Natural killer cell (primary cell): ENCODE results near the gene CBR4. TPM values are rescaled to one million over a fixed set of nuclear protein-coding genes. Genes with fewer than 3 reads are reported as not detected.

ENCODE experiments used
- ATAC-seq, 3 donors: fragments of 150-1000 bp in 2 of 3; fragments of 200-7000 bp in 1 of 3; cut with Tn5 transposase; 1 replicate in 1 of 3; 2 replicates in 2 of 3; pipeline ENCODE4 v1.10.0; 2021; ENCODE audit warnings: mild to moderate bottlenecking in 2 of 3, moderate library complexity in 2 of 3
- DNase-seq, 2 donors: peaks; one replicate each; pipeline versions ENCODE4 v3.0.0 to v3.0.0-alpha.2; 2013 to 2021; ENCODE audit warnings: mixed read lengths in 1 of 2
- H3K27ac ChIP-seq: one replicate; pipeline ENCODE4 v1.5.1; 2013; ENCODE audit warnings: mild to moderate bottlenecking, low read length
- H3K27me3 ChIP-seq: one replicate; pipeline ENCODE4 v1.6.1; 2013; ENCODE audit warnings: low read length; ENCODE audit not compliant: control insufficient read depth, insufficient read depth
- H3K36me3 ChIP-seq: one replicate; pipeline ENCODE4 v1.6.1; 2013; ENCODE audit warnings: low read length; ENCODE audit not compliant: control insufficient read depth, insufficient read depth
- H3K4me1 ChIP-seq: one replicate; pipeline ENCODE4 v1.6.1; 2013; ENCODE audit warnings: low read length; ENCODE audit not compliant: control insufficient read depth, insufficient read depth
- H3K4me3 ChIP-seq: one replicate; pipeline ENCODE4 v1.5.1; 2013; ENCODE audit warnings: low read length
- H3K9me3 ChIP-seq: one replicate; pipeline ENCODE4 v1.6.1; 2013; ENCODE audit warnings: low read length; ENCODE audit not compliant: control insufficient read depth, insufficient read depth
- H3K27ac Mint-ChIP-seq, 2 donors: one replicate each; pipeline ENCODE4 v1.8.0; 2022; ENCODE audit warnings: mild to moderate bottlenecking in 2 of 2, mixed read lengths in 2 of 2, moderate library complexity in 1 of 2
- H3K27me3 Mint-ChIP-seq, 2 donors: one replicate each; pipeline ENCODE4 v1.8.0; 2022; ENCODE audit warnings: low read depth in 2 of 2, mixed read lengths in 2 of 2
- H3K36me3 Mint-ChIP-seq: one replicate; pipeline ENCODE4 v1.8.0; 2022; ENCODE audit warnings: mixed read lengths
- H3K4me1 Mint-ChIP-seq, 2 donors: one replicate each; pipeline ENCODE4 v1.8.0; 2022; ENCODE audit warnings: mixed read lengths in 2 of 2
- H3K4me3 Mint-ChIP-seq: one replicate; pipeline ENCODE4 v1.8.0; 2022; ENCODE audit warnings: mild to moderate bottlenecking, moderate library complexity, mixed read lengths
- H3K9me3 Mint-ChIP-seq, 2 donors: one replicate each; pipeline ENCODE4 v1.8.0; 2022; ENCODE audit warnings: mixed read lengths in 2 of 2
- CTCF ChIP-seq: fragments of 200-600 bp; IDR thresholded peaks from one replicate; pipeline ENCODE4 v1.8.0; 2022; ENCODE audit warnings: antibody characterized with exemption
- WGBS: methylation state at CpG from one replicate; pipeline ENCODE4 v1.1.7; 2013; ENCODE audit warnings: missing lambda C conversion rate; ENCODE audit not compliant: insufficient coverage; 5-methylcytosine and 5-hydroxymethylcytosine counted together
- intact Hi-C: fragments of 100-400 bp; cut with micrococcal nuclease; formaldehyde crosslinking; loops from one replicate; pipeline ENCODE4 v1.14.2; 2022
- total RNA-seq, 4 donors: library from RNA; stranded (reverse); fragments of 120-200 nt in 1 of 4; gene quantifications; one replicate each; pipeline versions ENCODE4 v1.2.3 to v1.2.4, GENCODE V29; 2013 to 2022

Gene CBR4
- total RNA-seq, 3 donors from 2014 or later (not counting 1 experiment from before 2014, with no cell fraction given) = 17.2 to 28.1 (median 20.3) TPM

- H3K36me3 Mint-ChIP-seq = no peaks in the 10 kb centered on the region
- no peaks in the 10 kb centered on the region for H3K9me3 Mint-ChIP-seq
- Histone ChIP-seq H3K36me3 (no peaks in the 10 kb centered on the region), H3K27ac (no peak overlapping the region), H3K27me3 (no peaks in the 10 kb centered on the region), H3K4me3 (no peak overlapping the region), H3K9me3 (no peaks in the 10 kb centered on the region), H3K4me1 (no peaks in the 10 kb centered on the region)
- no peak overlapping the region for H3K27ac Mint-ChIP-seq
- intact Hi-C loops = no loop called here
- WGBS = 85% methylated on average over 6 of the region's 6 CpGs
- DNase-seq (no peak), ATAC-seq (no peak)
- H3K27me3 Mint-ChIP-seq = peaks cover 0 to 2% of the 10 kb centered on the region in 2 donors
- peaks cover 0 to 2% of the 10 kb centered on the region in 2 donors for H3K4me1 Mint-ChIP-seq
- no peak for TF ChIP-seq CTCF
- H3K4me3 Mint-ChIP-seq = no peak overlapping the region
Measured at GRCh38 chr4:169054879-169055278, 44.8 kb upstream of the CBR4 start.

GRCh38 chr4:169052594-169052945 is 42.5 kb upstream of the CBR4 start:
- H3K36me3 ChIP-seq = no peaks in the 10 kb centered on the region
- H3K4me3 ChIP-seq = no peak overlapping the region
- Mint-ChIP-seq H3K4me3 (no peak overlapping the region), H3K27me3 (peaks cover 0 to 2% of the 10 kb centered on the region in 2 donors), H3K4me1 (no peaks in the 10 kb centered on the region), H3K36me3 (no peaks in the 10 kb centered on the region), H3K9me3 (no peaks in the 10 kb centered on the region), H3K27ac (no peak overlapping the region)
- no peak for TF ChIP-seq CTCF
- WGBS = 96% methylated on average over 5 of the region's 6 CpGs
- no peaks in the 10 kb centered on the region for H3K9me3 ChIP-seq
- ATAC-seq = no peak
- H3K27me3 ChIP-seq = no peaks in the 10 kb centered on the region
- intact Hi-C loops = no loop called here
- H3K4me1 ChIP-seq = no peaks in the 10 kb centered on the region
- no peak overlapping the region for H3K27ac ChIP-seq
- no peak for DNase-seq

- DNase-seq (no peak), ATAC-seq (no peak)
- peaks cover 0 to 2% of the 10 kb centered on the region in 2 donors for H3K27me3 Mint-ChIP-seq
- H3K4me3 ChIP-seq = no peak overlapping the region
- TF ChIP-seq CTCF = no peak
- H3K27ac Mint-ChIP-seq = no peak overlapping the region
- H3K27ac ChIP-seq = no peak overlapping the region
- WGBS = 95% methylated on average over 7 of the region's 10 CpGs
- intact Hi-C loops = no loop called here
- H3K36me3 Mint-ChIP-seq = no peaks in the 10 kb centered on the region
- no peak overlapping the region for H3K4me3 Mint-ChIP-seq
- H3K9me3 ChIP-seq = no peaks in the 10 kb centered on the region
- no peaks in the 10 kb centered on the region for H3K4me1 ChIP-seq
- H3K9me3 Mint-ChIP-seq = no peaks in the 10 kb centered on the region
- no peaks in the 10 kb centered on the region for H3K27me3 ChIP-seq
- H3K36me3 ChIP-seq = no peaks in the 10 kb centered on the region
- no peaks in the 10 kb centered on the region for H3K4me1 Mint-ChIP-seq
Measured at GRCh38 chr4:169051761-169052593, 41.9 kb upstream of the CBR4 start.
